HepG2 (cell line): Measurements from ENCODE around the gene NCOA6. TPM values are rescaled to one million over a fixed set of nuclear protein-coding genes. Genes with fewer than 3 reads are reported as not detected.

Experiments used
- CBX5 ChIP-seq: sonication (generic); formaldehyde crosslinking; IDR thresholded peaks from 2 replicates; pipeline ENCODE4 v1.4.0; 2020; ENCODE audit warnings: missing genetic modification reagents, borderline replicate concordance
- GATAD1 ChIP-seq: IDR thresholded peaks from 2 replicates; pipeline ENCODE4 v1.6.1; 2016; ENCODE audit warnings: missing genetic modification reagents, missing compliant biosample characterization
- MAX ChIP-seq: IDR thresholded peaks from 2 replicates; pipeline ENCODE4 v1.6.1; 2012; ENCODE audit warnings: inconsistent platforms
- MIXL1 ChIP-seq: IDR thresholded peaks from 2 replicates; pipeline ENCODE4 v1.6.1; 2016
- NFKBIZ ChIP-seq: IDR thresholded peaks from 2 replicates; pipeline ENCODE4 v1.6.1; 2018; ENCODE audit warnings: missing genetic modification reagents, missing compliant biosample characterization
- NFYB ChIP-seq: sonication (generic); formaldehyde crosslinking; IDR thresholded peaks from 2 replicates; pipeline ENCODE4 v1.4.0; 2020; ENCODE audit warnings: missing genetic modification reagents
- NONO ChIP-seq, 2 experiments: fragments of 450-650 bp in 1 of 2; sonication (generic) in 1 of 2; formaldehyde crosslinking in 1 of 2; IDR thresholded peaks in 1 of 2; conservative IDR thresholded peaks in 1 of 2; 2 replicates each; pipeline versions ENCODE4 v1.6.1 to v1.8.0; 2017 to 2022; ENCODE audit warnings: mild to moderate bottlenecking in 1 of 2, missing genetic modification reagents in 1 of 2, moderate library complexity in 1 of 2
- NR2F1 ChIP-seq, 2 experiments: fragments of 450-650 bp in 1 of 2; formaldehyde crosslinking in 1 of 2; IDR thresholded peaks; 2 replicates each; pipeline versions ENCODE4 v1.5.0 to v1.6.1; 2016 to 2020; ENCODE audit warnings: mild to moderate bottlenecking in 1 of 2, missing compliant biosample characterization in 1 of 2, missing genetic modification reagents in 1 of 2, moderate library complexity in 1 of 2
- PAF1 ChIP-seq: IDR thresholded peaks from 2 replicates; pipeline ENCODE4 v1.6.1; 2016; ENCODE audit warnings: missing genetic modification reagents, missing compliant biosample characterization
- SIX1 ChIP-seq: sonication (generic); formaldehyde crosslinking; IDR thresholded peaks from 2 replicates; pipeline ENCODE4 v1.4.0; 2020; ENCODE audit warnings: missing genetic modification reagents, borderline replicate concordance
- SNRNP70 ChIP-seq: fragments of 200-400 bp; formaldehyde crosslinking; IDR thresholded peaks from 2 replicates; pipeline ENCODE4 v1.6.1; 2017; ENCODE audit warnings: mild to moderate bottlenecking, low read depth, low read length, moderate library complexity
- SPEN ChIP-seq: sonication (generic); formaldehyde crosslinking; IDR thresholded peaks from 2 replicates; pipeline ENCODE4 v1.5.1; 2020; ENCODE audit warnings: low read depth, mild to moderate bottlenecking, missing genetic modification reagents
- TCF12 ChIP-seq, 2 experiments: fragments of 450-650 bp in 1 of 2; sonication (generic) in 1 of 2; formaldehyde crosslinking in 1 of 2; IDR thresholded peaks; 2 replicates each; pipeline versions ENCODE4 v1.6.1 to v1.8.0; 2017 to 2022; ENCODE audit warnings: antibody characterized with exemption in 1 of 2, mild to moderate bottlenecking in 1 of 2, missing genetic modification reagents in 1 of 2, moderate library complexity in 1 of 2
- TRIM24 ChIP-seq: sonication (generic); formaldehyde crosslinking; IDR thresholded peaks from 2 replicates; pipeline ENCODE4 v1.8.0; 2022; ENCODE audit warnings: mild to moderate bottlenecking, missing genetic modification reagents
- TSC22D2 ChIP-seq: sonication (generic); formaldehyde crosslinking; IDR thresholded peaks from 2 replicates; pipeline ENCODE4 v1.5.1; 2020; ENCODE audit warnings: missing genetic modification reagents, mild to moderate bottlenecking, borderline replicate concordance
- ZNF124 ChIP-seq: sonication (generic); formaldehyde crosslinking; IDR thresholded peaks from 2 replicates; pipeline ENCODE4 v1.4.0; 2020; ENCODE audit warnings: missing genetic modification reagents
- ZZZ3 ChIP-seq: sonication (generic); formaldehyde crosslinking; IDR thresholded peaks from 2 replicates; pipeline ENCODE4 v1.4.0; 2020; ENCODE audit warnings: missing genetic modification reagents, mild to moderate bottlenecking, borderline replicate concordance
- polyA plus RNA-seq, 8 experiments: library from polyadenylated mRNA; depleted of rRNA in 3 of 8; stranded (reverse) in 7 of 8; unstranded in 1 of 8; fragments of >200 nt; fragmentation: Illumina TruSeq in 4 of 8; extraction: Trizol in 4 of 8; gene quantifications; 2 replicates each; pipeline versions ENCODE4 v1.2.1 to v1.2.3, GENCODE V29; 2011 to 2016; ENCODE audit warnings: low read depth in 4 of 8, missing spikeins in 1 of 8, mixed read lengths in 1 of 8; ENCODE audit not compliant: insufficient read depth in 1 of 8
- total RNA-seq, 5 experiments: library from RNA; depleted of rRNA; stranded (reverse); fragments of >200 nt; fragmentation: Illumina TruSeq; extraction: Trizol; gene quantifications; 2 replicates each; pipeline ENCODE4 v1.2.3, GENCODE V29; 2016; ENCODE audit warnings: low read depth in 1 of 5
- TF ChIP-seq, protein P1 (sequence below): sonication (generic); formaldehyde crosslinking; IDR thresholded peaks from 2 replicates; pipeline ENCODE4 v1.5.0; 2020; ENCODE audit warnings: mild to moderate bottlenecking, missing genetic modification reagents
- TF ChIP-seq, protein P2 (sequence below): sonication (generic); formaldehyde crosslinking; IDR thresholded peaks from 2 replicates; pipeline ENCODE4 v1.5.0; 2020; ENCODE audit warnings: missing genetic modification reagents

The NCOA6 gene
- total and polyA plus RNA-seq, 2 of the 13 experiments (the other 11 are each of a cell fraction or from before 2014, with no cell fraction given) = 11.2 to 29.3 TPM

DNA sequence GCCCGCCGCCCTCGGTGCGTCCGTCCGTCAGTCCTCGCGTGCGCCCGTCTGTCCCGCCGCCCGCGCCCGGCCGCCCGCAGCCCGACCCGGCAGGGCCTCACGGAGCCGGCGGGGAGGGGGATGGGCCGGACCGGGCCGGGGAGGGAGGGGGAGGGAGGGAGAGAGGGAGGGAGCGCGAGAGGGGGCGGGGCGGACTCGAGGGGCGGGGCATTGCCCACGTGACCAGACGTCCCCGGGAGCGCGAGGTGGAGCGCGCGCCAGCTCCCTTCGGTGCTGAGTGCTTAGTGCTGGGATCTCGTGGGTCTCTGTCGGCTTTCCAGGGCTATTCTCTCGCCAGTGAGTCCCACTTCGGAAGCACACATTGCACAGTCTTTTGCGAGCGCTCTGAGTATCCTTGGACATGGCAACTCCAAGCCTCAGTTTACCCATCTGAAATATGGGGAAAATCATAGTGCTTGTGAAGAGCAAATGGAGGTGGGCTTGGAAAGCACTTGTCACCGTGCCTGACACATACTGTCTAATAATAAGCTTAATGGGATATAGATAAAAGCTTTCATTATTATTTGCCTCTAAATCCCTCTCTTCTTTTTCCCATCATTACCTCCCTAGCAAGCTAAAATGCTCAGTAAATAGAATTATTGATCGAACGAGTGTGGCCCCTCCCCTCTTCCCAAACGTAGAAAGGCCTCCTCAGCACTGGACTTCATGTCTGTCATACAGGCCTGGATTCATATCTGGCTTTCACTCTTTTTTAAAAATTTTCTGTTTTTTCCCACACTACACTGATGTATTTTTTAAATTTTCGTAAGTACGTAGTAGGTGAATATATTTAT is at the start of gene NCOA6 (continued):
- TF ChIP-seq, protein P1, sequence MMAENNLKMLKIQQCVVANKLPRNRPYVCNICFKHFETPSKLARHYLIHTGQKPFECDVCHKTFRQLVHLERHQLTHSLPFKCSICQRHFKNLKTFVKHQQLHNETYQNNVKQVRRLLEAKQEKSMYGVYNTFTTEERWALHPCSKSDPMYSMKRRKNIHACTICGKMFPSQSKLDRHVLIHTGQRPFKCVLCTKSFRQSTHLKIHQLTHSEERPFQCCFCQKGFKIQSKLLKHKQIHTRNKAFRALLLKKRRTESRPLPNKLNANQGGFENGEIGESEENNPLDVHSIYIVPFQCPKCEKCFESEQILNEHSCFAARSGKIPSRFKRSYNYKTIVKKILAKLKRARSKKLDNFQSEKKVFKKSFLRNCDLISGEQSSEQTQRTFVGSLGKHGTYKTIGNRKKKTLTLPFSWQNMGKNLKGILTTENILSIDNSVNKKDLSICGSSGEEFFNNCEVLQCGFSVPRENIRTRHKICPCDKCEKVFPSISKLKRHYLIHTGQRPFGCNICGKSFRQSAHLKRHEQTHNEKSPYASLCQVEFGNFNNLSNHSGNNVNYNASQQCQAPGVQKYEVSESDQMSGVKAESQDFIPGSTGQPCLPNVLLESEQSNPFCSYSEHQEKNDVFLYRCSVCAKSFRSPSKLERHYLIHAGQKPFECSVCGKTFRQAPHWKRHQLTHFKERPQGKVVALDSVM (CRISPR knock-in tag) = no peak
- TF ChIP-seq TSC22D2 (CRISPR knock-in tag) (peak; percentile 66; the same call in 1 of the 2 replicates), NONO (IDR thresholded peaks at IDR 0.05) (no peak), NONO (CRISPR knock-in tag; conservative IDR thresholded peaks at IDR 0.05) (peak; percentile 57), PAF1 (CRISPR knock-in tag) (no peak), MAX (peak; percentile 83), NFKBIZ (CRISPR knock-in tag) (peak; percentile 89; the same call in 1 of the 2 replicates), ZNF124 (CRISPR knock-in tag) (no peak; the same call in 1 of the 2 replicates), GATAD1 (CRISPR knock-in tag) (peak; percentile 45), SPEN (peak; percentile 51; the same call in 1 of the 2 replicates), MIXL1 (peak; percentile 29; the same call in 1 of the 2 replicates), TRIM24 (CRISPR knock-in tag) (no peak), ZZZ3 (no peak), NFYB (CRISPR knock-in tag) (no peak), TCF12 (IDR thresholded peaks at IDR 0.05) (no peak), TCF12 (CRISPR knock-in tag; IDR thresholded peaks at IDR 0.05) (no peak), CBX5 (0 out of 2 replicates have a peak, but pooled peaks have one; percentile 30), NR2F1 (CRISPR knock-in tag; IDR thresholded peaks at IDR 0.05) (peak; percentile 4 to 27; a peak in 1 of 4 replicates), SIX1 (CRISPR knock-in tag) (peak; percentile 15; the same call in 1 of the 2 replicates), SNRNP70 (no peak)
- TF ChIP-seq, protein P2, sequence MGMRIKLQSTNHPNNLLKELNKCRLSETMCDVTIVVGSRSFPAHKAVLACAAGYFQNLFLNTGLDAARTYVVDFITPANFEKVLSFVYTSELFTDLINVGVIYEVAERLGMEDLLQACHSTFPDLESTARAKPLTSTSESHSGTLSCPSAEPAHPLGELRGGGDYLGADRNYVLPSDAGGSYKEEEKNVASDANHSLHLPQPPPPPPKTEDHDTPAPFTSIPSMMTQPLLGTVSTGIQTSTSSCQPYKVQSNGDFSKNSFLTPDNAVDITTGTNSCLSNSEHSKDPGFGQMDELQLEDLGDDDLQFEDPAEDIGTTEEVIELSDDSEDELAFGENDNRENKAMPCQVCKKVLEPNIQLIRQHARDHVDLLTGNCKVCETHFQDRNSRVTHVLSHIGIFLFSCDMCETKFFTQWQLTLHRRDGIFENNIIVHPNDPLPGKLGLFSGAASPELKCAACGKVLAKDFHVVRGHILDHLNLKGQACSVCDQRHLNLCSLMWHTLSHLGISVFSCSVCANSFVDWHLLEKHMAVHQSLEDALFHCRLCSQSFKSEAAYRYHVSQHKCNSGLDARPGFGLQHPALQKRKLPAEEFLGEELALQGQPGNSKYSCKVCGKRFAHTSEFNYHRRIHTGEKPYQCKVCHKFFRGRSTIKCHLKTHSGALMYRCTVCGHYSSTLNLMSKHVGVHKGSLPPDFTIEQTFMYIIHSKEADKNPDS (CRISPR knock-in tag) = no peak
